Activated B cell treated with CpG ODN at 0.5 μM for 24 hours (primary cell): ENCODE data around the gene FAM200B. TPM values are rescaled to one million over a fixed set of nuclear protein-coding genes. Genes with fewer than 3 reads are reported as not detected.
"Not testable (repeated sequence)": the region's sequence is repeated elsewhere in the genome, so short reads cannot be mapped to it uniquely, and the experiment has no call there.

Source experiments
- ATAC-seq: fragments of 200-7000 bp; cut with Tn5 transposase; one replicate; pipeline ENCODE4 v1.10.0; 2021; ENCODE audit warnings: low read depth, mild to moderate bottlenecking, moderate library complexity
- CTCF ChIA-PET: fragments of 350-600 bp; sonication (Branson Sonifier 250); formaldehyde crosslinking; loops from one replicate; lab custom pipeline; 2021; ENCODE audit warnings: antibody characterized with exemption; lab: Charles Lee
- POLR2A ChIA-PET: fragments of 350-600 bp; sonication (Branson Sonifier 250); formaldehyde crosslinking; loops from one replicate; lab custom pipeline; 2021; ENCODE audit warnings: antibody characterized with exemption; lab: Charles Lee
- DNase-seq: peaks from one replicate; pipeline ENCODE4 v3.0.0; 2022
- H3K27ac Mint-ChIP-seq: one replicate; pipeline ENCODE4 v1.8.0; 2020; ENCODE audit warnings: mixed read lengths
- H3K27me3 Mint-ChIP-seq: one replicate; pipeline ENCODE4 v1.8.0; 2021; ENCODE audit warnings: mixed read lengths
- H3K36me3 Mint-ChIP-seq: one replicate; pipeline ENCODE4 v1.8.0; 2021; ENCODE audit warnings: low read depth, mixed read lengths
- H3K4me1 Mint-ChIP-seq: one replicate; pipeline ENCODE4 v1.8.0; 2021; ENCODE audit warnings: mixed read lengths
- H3K4me3 Mint-ChIP-seq: one replicate; pipeline ENCODE4 v1.8.0; 2020; ENCODE audit warnings: mild to moderate bottlenecking, mixed read lengths
- H3K9me3 Mint-ChIP-seq: one replicate; pipeline ENCODE4 v1.8.0; 2020; ENCODE audit warnings: mixed read lengths
- intact Hi-C: fragments of 100-400 bp; cut with micrococcal nuclease; formaldehyde crosslinking; loops from one replicate; pipeline ENCODE4 v1.15.1; 2024
- total RNA-seq: library from RNA; stranded (reverse); gene quantifications from 2 replicates; pipeline ENCODE4 v1.2.3, GENCODE V29; 2022
- TF ChIP-seq, protein P1 (sequence below): fragments of 200-600 bp; IDR thresholded peaks from one replicate; pipeline ENCODE4 v1.8.0; 2022; ENCODE audit warnings: antibody characterized with exemption, mild to moderate bottlenecking

FAM200B gene
- total RNA-seq, 1 donor from 2014 or later: 11.3 TPM

DNA sequence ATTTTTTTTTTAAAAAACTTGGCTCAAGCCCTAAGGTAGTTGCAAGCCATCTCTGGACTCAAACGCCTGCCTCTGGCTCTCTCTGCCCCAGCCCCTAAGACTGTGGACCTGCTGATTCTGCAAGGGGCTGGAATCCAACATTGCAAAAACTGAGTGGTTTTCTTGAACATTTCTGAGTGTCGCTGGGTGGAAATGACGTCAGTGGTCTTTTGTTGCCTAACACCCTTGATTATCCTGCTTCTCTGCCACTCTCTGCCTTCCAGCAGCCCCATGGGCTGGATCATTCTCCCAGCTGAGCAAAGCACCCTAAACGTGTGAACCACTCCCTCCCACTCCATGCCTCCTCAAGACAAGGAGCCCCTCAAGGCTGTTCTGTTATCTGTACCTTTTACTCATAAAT lies 37.9 kb downstream of the FAM200B start:
- H3K27me3 Mint-ChIP-seq: no peaks in the 10 kb centered on the region
- no peaks in the 10 kb centered on the region for H3K36me3 Mint-ChIP-seq
- DNase-seq (no peak), ATAC-seq (no peak)
- H3K4me3 Mint-ChIP-seq: no peak overlapping the region
- H3K9me3 Mint-ChIP-seq: no peaks in the 10 kb centered on the region
- TF ChIP-seq, protein P1, sequence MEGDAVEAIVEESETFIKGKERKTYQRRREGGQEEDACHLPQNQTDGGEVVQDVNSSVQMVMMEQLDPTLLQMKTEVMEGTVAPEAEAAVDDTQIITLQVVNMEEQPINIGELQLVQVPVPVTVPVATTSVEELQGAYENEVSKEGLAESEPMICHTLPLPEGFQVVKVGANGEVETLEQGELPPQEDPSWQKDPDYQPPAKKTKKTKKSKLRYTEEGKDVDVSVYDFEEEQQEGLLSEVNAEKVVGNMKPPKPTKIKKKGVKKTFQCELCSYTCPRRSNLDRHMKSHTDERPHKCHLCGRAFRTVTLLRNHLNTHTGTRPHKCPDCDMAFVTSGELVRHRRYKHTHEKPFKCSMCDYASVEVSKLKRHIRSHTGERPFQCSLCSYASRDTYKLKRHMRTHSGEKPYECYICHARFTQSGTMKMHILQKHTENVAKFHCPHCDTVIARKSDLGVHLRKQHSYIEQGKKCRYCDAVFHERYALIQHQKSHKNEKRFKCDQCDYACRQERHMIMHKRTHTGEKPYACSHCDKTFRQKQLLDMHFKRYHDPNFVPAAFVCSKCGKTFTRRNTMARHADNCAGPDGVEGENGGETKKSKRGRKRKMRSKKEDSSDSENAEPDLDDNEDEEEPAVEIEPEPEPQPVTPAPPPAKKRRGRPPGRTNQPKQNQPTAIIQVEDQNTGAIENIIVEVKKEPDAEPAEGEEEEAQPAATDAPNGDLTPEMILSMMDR: no peak
- H3K4me1 Mint-ChIP-seq: no peaks in the 10 kb centered on the region
- intact Hi-C loops: no loop called here
- POLR2A ChIA-PET: no interaction called here
- H3K27ac Mint-ChIP-seq: no peak overlapping the region
- CTCF ChIA-PET: interaction anchor here (1.9 kb wide), 1 partner anchor 10 kb away, joined by 6 read pairs; no protein-coding TSS in a partner anchor

- no peaks in the 10 kb centered on the region for H3K36me3 Mint-ChIP-seq
- intact Hi-C loops: no loop called here
- H3K4me1 Mint-ChIP-seq: no peaks in the 10 kb centered on the region
- POLR2A ChIA-PET: no interaction called here
- H3K4me3 Mint-ChIP-seq: no peak overlapping the region
- DNase-seq (no peak), ATAC-seq (no peak)
- TF ChIP-seq, protein P1: no peak
- H3K9me3 Mint-ChIP-seq: no peaks in the 10 kb centered on the region
- no peaks in the 10 kb centered on the region for H3K27me3 Mint-ChIP-seq
- no peak overlapping the region for H3K27ac Mint-ChIP-seq
- CTCF ChIA-PET: interaction anchor here (1.2 to 1.9 kb wide), 2 partner anchors 9 to 162 kb away, joined by 3 to 6 read pairs; no protein-coding TSS in a partner anchor
Measured at GRCh38 chr4:15720851-15721250, 39.2 kb downstream of the FAM200B start.

GRCh38 chr4:15725608-15726007 lies 44.0 kb downstream of the FAM200B start:
- no peak overlapping the region for H3K4me3 Mint-ChIP-seq
- ChIA-PET POLR2A (no interaction called here), CTCF (interaction anchor here (1.0 kb wide), 1 partner anchor 231 kb away, joined by 7 read pairs; no protein-coding TSS in a partner anchor)
- ATAC-seq: no peak
- no peaks in the 10 kb centered on the region for H3K9me3 Mint-ChIP-seq
- H3K4me1 Mint-ChIP-seq: no peaks in the 10 kb centered on the region
- H3K27ac Mint-ChIP-seq: no peak overlapping the region
- no peaks in the 10 kb centered on the region for H3K36me3 Mint-ChIP-seq
- no peak for DNase-seq
- intact Hi-C loops: no loop called here
- no peaks in the 10 kb centered on the region for H3K27me3 Mint-ChIP-seq
- TF ChIP-seq, protein P1: no peak

GRCh38 chr4:15729910-15730533 lies 48.4 kb downstream of the FAM200B start:
- ChIA-PET POLR2A (no interaction called here), CTCF (interaction anchor here (0.6 to 5.3 kb wide), 6 partner anchors 10 to 226 kb away, joined by 3 to 15 read pairs (median 8); no protein-coding TSS in a partner anchor)
- no peak overlapping the region for H3K27ac Mint-ChIP-seq
- no peaks in the 10 kb centered on the region for H3K9me3 Mint-ChIP-seq
- DNase-seq (no peak), ATAC-seq (no peak)
- H3K36me3 Mint-ChIP-seq: no peaks in the 10 kb centered on the region
- H3K4me3 Mint-ChIP-seq: no peak overlapping the region
- no peaks in the 10 kb centered on the region for H3K4me1 Mint-ChIP-seq
- no peaks in the 10 kb centered on the region for H3K27me3 Mint-ChIP-seq
- TF ChIP-seq, protein P1: peak; percentile 45
- intact Hi-C loops: loop anchor here (1.0 to 2.0 kb wide), 6 partner anchors 26 to 535 kb away; no protein-coding TSS in a partner anchor

DNA sequence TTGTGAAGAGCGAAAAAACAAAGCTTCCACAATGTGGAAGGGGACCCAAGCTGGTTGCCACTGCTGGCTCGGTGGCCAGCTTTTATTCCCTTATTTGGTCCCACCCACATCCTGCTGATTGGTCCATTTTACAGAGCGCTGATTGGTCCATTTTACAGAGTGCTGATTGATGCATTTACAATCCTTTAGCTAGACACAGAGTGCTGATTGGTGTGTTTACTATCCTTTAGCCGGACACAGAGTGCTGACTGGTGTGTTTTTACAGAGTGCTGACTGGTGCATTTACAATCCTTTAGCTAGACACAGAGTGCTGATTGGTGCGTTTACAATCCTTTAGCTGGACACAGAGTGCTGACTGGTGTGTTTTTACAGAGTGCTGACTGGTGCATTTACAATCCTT lies 51.4 kb downstream of the FAM200B start:
- H3K4me1 Mint-ChIP-seq, H3K27ac Mint-ChIP-seq, POLR2A ChIA-PET, DNase-seq, H3K9me3 Mint-ChIP-seq, H3K36me3 Mint-ChIP-seq, H3K4me3 Mint-ChIP-seq, intact Hi-C loops, H3K27me3 Mint-ChIP-seq, ATAC-seq: not testable (repeated sequence)
- CTCF ChIA-PET: interaction anchor here (0.9 to 5.3 kb wide), 3 partner anchors 72 to 268 kb away, joined by 3 to 15 read pairs (median 4); no protein-coding TSS in a partner anchor
